ENCODE data around the gene TNP1.

The TNP1 gene

DNA sequence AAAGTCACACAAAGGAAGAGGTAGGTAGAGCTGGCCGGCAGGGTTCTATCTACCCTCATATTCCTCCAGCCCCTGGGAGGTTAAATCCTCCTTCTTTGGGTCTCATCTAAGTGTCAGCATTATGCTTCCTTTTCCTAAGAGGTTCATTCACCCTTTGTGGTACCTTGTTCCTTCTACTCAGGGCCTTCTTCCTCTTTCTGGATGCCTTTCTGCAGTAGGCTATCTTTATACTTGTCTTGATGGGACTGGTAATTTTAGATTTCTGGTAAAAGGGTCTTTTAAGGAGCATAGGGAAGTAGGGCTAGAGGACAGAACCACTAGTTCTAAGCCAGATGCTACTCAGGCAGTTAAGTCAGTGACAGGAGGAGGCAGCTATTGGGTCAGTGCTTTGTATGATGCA, 13.7 kb upstream of the TNP1 start:
- no peak for DNase-seq (ENCODE audit: low spot score)

DNA sequence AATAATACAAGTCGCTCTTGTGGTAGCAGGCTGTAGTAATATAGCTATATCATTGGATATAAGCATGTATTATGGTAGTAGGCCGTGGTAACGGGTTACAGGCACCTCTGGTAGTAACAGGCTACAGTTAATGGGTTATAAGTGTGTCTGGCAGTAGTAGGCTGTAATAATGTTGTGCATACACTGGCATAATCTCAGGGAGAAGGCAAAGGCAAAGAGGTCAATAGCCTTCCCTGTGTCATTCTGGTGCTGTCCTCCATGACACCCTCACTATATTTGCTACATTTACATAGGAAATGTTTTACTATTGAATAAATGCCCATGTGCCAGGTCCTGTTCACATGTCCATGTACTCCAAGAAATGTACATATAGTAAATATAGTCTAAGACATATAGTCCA, 12.8 kb upstream of the TNP1 start:
- no peak for DNase-seq (ENCODE audit: low spot score)

DNA sequence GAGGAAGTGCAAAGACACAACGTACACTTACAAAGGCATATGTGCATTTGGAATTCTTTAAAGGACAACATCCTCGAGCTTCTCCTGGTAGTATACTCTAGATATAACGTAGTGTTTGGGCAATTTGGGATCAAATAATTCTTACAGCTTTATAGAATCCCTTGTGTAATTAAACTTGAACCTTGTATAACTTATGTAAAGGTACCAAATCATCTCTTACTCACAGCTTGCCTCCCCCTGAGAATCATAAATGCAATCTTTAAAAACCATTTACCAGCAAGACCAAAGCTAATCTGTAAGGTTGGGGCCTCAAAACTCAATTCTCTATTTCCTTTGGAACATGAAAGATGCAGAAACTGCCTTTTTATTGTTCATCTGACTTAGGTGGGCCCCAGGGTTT, 12.2 kb upstream of the TNP1 start:
- no peak for DNase-seq (ENCODE audit: low spot score)

DNA sequence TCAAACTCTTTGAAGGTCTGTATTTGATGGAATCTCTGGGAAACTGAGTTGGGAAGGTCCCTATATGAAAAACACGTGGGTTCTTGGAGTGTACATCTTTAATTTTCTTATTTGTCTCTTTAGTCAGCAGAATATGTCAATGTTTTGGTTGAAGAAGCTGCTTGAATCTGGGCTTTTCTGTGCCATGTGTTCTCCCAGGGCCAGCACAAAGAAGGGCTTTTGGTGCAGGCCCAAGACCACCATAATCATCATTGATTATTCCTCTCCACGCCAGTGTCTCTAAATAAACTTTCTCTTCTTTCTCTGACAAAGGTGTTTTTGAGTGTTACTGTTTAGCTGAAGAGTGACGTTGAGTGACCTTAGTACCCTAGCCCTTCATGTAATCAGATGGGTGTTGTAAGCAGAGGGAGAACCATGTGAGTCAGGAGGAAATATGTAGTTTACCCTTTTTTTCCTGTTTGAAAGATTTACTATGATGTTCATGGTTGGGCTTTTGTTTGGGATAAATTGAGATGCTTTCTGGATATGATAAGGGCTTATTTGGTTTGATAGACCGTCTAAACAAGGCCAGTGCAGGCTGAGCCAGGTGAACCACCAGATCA, 11.6 kb upstream of the TNP1 start:
- no peak for DNase-seq (ENCODE audit: low spot score)

DNA sequence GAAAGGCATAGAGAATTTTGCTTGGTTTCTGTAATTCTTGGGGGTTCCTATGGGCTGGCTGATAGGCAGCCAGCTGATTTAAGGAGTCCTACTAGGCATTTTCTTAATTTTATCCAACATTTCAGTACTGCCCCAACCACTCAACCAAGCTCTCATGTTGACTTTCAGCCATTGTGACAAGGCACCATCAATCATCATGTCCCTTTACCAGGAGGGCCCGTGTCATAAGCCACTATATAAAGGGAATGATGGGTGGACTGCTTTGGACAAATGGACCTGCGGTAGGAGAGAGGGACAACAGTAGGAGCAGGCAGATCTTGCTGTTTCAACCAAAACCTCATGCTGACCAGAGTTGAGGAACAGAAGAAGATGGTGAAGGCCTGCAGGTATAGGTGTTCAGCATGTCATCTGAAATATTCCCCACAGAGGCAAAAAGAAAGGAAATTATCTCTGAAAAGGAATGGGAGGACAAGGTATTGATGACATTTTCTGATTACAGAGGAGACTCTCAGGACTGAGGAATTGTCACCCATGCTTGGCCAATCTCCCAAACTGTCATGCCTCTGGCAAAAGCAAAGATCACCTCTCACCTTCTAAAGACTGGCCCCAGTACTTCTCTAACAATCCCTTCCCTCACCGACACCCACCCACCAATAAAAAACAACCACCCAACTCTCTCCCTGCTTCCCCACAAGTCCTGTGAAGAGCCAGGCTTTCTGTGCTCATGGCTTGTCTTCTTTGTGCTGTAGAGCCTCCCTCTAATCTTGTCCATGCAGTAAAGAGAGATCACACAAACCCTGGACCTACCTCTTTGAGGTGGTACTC, 10.9 kb upstream of the TNP1 start:
- no peak for DNase-seq (ENCODE audit: low spot score)

DNA sequence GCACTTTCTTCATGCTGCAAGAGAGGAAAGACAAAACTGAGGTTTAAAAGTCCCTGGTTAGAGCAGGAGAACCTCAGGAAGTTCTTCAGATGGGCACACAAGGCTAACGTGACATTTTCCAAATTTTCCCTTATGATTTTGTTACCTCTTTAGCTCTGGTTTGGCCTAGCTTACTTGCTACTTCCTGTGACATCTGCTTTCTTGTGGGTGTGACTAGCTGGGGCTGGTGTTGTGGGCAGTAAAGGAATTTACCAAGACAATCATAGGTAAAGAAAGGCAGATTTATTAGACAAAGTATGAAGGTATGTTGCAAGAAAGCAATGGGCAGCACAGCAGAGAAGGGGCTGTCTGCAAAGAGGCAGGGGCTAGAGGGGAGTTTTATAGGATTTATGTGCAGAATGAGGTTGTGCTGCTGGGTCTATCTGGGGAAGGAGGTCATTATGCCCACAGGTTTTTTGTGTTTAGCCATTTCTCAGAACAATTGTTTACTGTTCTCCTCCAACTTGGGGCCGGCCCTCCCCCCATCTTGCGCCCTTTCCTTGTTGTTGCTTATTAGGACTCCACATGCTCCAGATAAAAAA, 6.7 kb upstream of the TNP1 start:
- no peak for DNase-seq (ENCODE audit: low spot score)

DNA sequence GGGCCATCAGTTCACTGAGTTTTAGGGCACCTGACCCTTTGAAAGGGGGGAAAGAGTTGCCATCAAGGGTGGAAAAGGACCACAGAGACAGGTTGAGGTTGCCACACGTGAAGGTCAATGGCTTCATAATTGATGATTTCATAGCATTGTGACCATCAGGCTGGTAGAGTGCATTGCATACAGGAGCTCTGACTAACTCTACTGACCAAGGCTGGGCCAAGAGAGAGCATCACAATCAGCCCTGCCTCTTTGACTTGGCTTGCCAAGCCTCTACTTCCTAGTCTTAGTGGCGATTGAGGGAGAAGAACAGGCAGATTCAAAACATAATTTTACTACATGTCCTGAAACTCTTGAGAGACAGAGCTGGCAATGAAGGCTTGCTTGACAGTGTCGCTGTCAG, 5.8 kb upstream of the TNP1 start:
- no peak for DNase-seq (ENCODE audit: low spot score)

DNA sequence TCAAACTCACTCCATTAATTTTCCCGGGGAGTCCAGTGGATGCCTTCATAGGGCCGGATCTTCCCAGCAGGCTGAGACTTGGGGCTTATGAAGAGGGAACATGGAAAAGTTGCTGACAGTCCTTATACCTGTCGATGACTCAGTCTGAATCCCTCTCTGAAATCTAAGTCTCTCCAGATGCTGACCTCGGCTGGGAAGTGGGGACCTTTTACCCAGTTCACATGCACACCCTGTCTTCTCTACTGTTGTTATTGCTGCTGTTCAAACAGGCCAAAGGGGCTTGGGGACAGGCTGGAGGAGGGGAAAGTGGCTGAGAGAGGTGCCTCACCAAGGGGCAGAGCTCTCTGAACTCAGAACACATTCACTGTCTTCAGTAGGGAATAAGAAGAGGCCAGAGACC, 4.1 kb upstream of the TNP1 start:
- no peak for DNase-seq (ENCODE audit: low spot score)

DNA sequence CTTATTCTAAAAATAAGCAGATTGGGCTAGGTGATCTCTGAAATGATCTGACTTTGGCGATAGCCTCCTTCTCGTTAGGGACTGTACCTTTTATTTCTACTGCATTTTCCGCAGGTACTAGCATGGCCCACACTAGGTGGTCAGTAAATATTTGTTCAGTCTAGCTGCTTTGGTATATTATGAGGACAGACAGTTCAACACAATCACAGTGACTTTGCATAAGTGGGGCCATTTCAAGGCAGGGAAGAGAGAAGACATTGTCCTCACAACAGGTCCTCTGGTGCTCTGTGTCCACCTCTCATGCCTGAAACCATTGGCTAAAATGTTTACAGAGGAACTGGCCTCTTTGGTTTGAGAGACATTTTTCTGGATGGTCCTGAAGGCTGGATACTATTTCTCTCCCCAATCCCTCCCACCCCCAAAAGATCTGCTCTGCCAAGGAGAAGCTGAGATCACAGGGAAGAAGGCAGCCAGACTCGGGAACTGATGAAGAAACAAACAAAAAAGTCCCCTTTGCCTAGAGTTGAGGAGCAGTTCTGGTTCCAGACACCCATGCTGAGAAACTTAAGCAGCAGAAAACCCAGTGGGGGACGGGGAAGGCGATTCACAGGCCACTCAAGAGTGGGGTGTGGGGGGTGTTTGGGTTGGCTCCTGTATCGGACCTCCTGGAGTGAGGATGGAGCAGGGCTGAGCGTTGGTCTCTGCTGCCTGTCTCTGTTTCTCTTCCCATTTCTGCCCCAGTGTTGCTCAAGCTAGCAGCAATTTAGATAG, 2.9 kb upstream of the TNP1 start:
- DNase-seq (ENCODE audit: low spot score), result no peak

DNA sequence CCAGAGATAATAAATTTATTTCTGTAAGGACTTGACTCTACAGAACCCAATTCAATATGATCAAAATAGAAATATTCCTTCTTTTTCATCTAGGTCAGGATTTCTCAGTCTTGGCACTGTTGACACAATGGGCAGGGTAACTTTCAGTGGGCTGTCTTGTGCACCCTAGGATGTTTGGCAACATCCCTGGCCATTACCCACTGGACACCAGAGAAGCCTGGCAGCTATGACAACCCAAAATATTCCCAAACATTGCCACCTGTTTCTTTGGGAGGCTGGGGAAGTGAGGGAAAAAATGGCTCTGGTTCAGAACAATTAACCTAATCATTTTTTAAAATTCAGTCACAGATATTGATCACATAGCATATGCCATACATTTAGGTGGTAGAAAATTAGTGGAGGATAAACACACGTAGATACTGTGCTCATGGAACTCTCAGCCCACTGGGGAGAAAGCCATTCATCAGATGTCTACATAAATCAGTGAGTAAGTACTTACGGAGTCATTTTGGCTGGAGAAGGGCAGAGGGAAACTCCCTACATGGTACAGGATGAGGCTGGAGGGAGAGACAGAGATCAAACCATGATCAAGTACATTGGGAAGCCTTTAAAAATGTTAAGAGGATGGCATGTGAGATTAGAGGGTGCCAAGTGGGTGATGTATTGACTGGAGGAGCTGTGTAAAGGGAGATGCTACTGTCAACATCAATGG, 718 bp upstream of the TNP1 start:
- DNase-seq (ENCODE audit: low spot score), result peak; percentile 41

DNA sequence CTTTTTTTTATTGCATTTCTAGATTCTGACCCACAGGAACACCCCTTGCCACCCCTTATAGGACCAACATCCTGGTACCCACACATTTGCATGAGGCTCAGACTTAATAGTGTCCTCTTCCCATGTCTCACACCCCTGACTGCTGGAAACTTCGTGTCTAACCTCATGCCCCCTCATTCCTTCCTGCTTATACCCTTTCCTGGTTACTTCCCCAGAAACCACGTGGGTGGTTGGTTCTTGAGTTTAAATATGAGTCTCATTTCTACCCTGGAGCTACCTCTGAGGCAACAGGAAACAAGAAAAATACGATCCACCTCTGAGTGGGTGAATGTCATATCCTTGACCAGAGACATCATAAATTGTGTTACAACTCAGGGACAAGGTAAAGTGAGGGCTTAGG, 1.6 kb downstream of the TNP1 start:
- DNase-seq (ENCODE audit: low spot score), result no peak

DNA sequence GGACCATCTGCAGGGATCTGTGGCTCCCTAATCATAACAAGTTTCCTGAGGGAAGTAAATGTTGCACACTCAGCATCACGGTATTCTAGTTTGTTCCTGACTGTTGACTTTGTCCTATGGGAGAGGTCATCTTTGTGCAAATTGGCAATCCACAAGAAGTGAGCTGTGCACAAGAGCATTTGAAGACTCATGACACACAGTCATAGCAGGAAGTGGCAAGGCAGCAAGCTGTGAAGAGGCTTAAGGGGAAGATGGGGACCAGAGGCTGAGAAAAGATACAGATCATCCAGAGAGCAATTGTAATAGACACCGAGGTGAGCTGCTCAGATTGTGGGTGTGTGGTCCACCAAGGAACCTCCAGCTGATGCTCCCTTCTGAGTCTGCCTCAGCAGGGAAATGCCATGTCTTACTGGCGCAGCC, 2.7 kb downstream of the TNP1 start:
- DNase-seq (ENCODE audit: low spot score), result no peak

DNA sequence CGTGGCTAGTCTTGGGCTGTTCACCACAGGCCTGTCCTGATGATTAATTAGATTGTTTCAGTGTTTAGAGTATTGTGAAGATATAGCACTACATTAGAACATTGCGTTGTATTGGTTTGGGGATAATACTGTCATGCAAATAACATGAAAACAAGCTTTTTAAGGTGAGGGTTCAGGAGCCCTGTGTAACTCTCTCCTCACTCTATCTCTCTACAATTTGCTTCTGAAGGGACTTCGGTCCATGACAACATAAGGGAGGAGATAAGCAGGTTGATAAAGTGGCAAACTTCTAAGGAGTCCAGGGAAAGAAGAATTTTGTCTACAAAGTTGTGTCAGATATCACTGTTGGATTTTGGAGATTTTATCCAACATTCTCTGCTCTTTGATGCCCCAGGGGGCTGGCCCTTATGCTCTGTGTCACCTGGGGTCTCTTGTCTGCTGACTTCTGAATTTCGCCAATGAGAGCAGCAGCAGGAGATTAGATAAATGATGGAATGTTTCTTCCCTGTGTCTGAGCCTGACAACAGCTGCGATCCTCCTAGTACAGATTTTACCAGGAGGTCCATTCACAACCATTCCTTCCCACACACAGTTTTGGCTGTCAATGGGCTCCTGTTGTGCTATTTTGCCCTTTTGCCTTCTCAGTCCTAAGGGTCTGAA, 3.3 kb downstream of the TNP1 start:
- no peak for DNase-seq (ENCODE audit: low spot score)

DNA sequence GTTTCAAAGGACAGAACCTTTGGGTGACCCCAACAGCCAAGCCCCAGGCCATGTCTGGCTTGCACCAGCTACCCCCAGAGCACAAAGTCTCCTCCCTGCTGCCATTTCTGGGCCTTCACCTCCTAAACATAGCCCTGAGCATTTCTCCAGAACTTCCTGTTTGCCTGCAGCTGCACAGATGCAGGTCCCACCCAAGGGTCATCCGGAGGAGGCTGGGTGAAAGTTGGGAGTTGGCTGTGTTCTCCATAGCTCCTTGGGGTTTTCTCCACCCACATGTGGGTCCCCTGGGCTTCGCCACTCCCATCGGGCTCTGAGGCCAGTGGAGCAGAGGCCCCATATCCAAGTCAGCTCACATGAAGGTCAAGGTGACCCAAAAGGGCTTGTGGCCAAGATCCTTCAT, 4.3 kb downstream of the TNP1 start:
- no peak for DNase-seq (ENCODE audit: low spot score)

DNA sequence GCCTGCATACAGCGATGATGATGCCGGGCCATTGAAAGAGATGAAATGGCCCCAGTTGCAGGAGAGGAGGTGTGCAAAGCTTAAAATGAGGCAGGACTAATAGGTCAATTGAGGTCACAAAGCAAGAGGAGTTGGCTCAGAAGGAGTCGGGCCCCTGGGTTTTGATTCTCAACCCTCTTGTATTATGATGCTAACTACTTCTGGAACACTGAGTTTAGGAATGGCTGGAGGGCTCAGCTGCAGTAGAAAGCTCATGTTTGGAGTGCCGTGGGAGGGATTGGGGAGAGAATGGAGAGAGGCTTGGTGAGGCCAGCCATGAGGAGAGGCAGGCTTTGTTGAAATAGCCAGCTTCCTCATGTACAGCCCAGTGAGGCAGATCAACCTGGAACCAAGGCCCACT, 4.8 kb downstream of the TNP1 start:
- DNase-seq (ENCODE audit: low spot score), result no peak

DNA sequence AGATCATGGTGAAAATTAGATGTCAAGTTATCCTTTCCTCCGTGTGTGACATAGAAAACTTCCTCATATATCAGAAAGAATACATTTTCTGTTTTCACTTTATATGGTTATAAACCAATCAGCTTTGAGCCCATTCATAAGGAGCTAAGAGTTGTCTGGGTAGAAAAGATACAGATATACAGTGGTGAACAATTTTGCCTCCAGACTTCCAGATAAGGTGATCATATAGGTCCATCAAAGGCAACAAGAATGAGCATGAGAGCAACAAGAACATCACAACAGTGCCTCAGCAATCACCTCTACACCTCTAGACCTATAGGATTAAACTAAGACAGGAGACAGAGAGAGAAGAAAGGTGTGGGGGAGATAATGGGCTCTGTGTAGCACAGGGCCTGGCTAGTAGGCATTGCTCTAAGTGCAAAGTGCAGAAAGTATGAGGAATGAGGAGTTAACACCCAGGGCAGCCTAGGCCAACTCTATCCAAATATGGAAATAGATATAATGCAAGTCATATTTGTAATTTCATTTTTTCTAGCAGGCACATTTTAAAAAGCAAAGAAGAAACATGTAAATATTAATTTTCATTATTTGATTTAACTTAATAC, 8.3 kb downstream of the TNP1 start:
- no peak for DNase-seq (ENCODE audit: low spot score)

DNA sequence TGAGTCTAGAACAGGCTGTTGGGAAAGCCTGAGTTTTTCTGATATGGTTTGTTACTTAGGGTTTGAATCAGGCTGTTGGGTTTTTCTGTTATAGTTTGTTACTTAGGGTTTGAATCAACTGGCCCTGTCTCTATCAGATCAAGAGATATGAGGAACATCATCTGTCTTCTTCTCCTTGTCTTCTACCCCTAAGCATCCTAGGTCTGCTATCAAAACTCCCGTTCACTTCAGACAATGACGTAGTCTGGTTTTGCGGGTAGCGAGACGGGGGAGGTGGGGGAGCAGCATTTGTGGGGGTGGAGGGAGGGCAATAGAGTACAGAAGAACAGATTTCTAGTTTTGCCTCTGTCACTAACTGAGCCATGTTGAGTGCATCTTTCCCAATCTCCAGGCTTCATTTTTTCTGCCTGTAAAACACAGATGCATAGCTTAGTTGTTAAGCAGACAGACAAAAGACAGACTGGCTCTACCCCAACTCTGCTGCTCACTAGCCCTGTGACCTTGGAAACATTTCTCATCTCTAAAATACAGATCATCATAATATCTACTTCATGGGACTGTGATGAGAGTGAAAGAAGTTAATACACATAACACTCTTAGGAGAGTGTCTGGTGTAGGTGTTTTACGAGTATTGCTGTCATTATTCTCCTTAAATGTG, 9.1 kb downstream of the TNP1 start:
- DNase-seq (ENCODE audit: low spot score), result no peak

DNA sequence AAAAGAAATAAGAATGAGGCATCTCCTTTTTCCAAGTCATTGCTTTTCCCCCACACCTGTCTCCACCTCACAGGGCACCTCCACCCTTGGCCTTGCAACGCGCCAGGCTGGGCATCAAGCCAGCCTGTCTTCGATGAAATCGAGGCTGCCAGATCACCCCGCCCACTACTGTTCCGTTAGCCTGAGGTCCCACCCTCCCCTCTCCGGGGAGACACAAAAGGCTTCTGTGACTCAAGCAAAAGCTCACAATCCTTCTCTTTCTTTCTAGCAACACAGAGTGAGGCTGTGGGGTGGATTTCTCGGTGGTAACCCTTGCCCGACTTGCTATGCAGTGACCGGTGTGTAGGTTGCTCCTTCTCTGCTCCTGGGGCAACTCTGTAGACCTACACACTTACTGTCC, 9.9 kb downstream of the TNP1 start:
- DNase-seq (ENCODE audit: low spot score), result no peak

DNA sequence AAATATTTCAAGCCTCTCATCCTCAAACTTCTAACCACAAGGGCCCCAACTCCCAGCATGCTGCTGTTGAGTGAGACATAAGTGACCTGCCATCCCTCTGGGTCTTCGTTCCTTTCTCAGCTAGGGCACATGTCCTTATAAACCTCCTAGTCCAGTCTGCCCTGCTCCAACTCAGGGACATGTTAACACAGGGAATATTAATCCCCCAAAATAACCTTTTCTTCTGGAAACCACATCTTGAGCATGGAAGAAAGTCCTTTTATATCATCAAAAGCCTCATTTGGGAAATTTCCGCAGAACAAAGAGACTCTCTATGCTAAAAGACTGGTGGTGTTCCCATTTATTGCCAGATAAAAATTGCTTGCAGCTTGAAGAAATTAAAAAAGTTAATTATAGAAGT, 14.4 kb downstream of the TNP1 start:
- no peak for DNase-seq (ENCODE audit: low spot score)

DNA sequence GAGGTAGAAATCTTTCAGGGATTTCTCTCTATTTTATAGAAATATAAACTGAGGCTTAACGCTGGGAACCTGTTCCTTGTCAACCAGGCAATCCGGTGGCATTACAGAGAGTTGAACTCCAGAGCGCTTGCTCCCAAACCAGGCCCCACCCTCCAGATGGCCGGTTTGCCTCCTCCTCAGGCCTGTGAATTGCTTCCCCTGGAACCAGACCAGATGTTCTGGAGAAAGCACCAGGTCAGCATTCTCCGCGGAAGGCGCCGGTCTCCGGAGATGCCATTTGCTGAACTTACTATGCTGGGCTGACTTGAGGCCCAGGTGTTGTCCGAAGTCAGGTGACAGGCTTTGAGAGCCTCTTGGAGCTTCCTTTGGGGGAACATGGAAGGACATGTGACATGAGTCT, 17.2 kb downstream of the TNP1 start:
- no peak for DNase-seq (ENCODE audit: low spot score)

DNA sequence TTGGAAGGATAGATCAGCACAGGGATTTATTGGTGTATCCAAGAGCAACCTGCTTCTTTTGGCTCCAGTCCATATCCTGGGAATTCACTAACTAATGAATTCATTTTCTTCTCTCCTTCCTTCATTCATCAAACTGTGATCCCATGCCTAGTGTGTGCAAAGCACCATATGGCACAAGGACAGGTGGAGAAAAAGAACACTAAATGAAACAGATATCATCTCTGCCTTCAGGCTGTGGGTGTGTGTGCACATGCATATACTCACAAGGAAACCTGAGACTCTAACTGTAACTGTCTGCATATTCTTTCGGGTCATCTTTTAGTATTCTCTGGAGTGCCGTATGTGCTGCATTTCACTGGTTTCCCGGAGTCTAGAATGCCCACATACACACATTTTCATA, 20.2 kb downstream of the TNP1 start:
- DNase-seq (ENCODE audit: low spot score), result peak; percentile 58

Data from cerebellar cortex (tissue), 1 donor.